DND-41 (cell line): ENCODE results near the gene SPTLC2.

Experiments used
- ATAC-seq: fragments of 200-7000 bp; cut with Tn5 transposase; 3 replicates; pipeline ENCODE4 v1.9.1; 2021; ENCODE audit warnings: low read depth; ENCODE audit not compliant: insufficient read depth
- DNase-seq: peaks from one replicate; pipeline ENCODE4 v3.0.0-alpha.2; 2020
- H2AFZ ChIP-seq: 2 replicates; pipeline ENCODE4 v1.6.0; 2012; ENCODE audit warnings: low read depth, low read length
- H3K27ac ChIP-seq: 2 replicates; pipeline ENCODE4 v1.5.1; 2012; ENCODE audit warnings: low read length, inconsistent platforms
- H3K27me3 ChIP-seq: fragments of 200-600 bp; sonication (generic); 2 replicates; pipeline ENCODE4 v1.6.0; 2012; ENCODE audit warnings: low read length, mild to moderate bottlenecking, inconsistent platforms; ENCODE audit not compliant: insufficient read depth, poor library complexity
- H3K36me3 ChIP-seq: 2 replicates; pipeline ENCODE4 v1.5.1; 2012; ENCODE audit warnings: low read length, inconsistent platforms; ENCODE audit not compliant: insufficient read depth
- H3K4me1 ChIP-seq: 2 replicates; pipeline ENCODE4 v1.5.1; 2012; ENCODE audit warnings: mild to moderate bottlenecking, low read length; ENCODE audit not compliant: insufficient read depth
- H3K4me2 ChIP-seq: 2 replicates; pipeline ENCODE4 v1.6.0; 2012; ENCODE audit warnings: mild to moderate bottlenecking, moderate library complexity, low read length, inconsistent platforms; ENCODE audit not compliant: insufficient read depth
- H3K4me3 ChIP-seq, 2 experiments: fragments of 200-600 bp in 1 of 2; shearing (Covaris generic) in 1 of 2; 2 replicates each; pipeline ENCODE4 v1.5.1; 2012 to 2016; ENCODE audit warnings: inconsistent platforms in 2 of 2, low read length in 2 of 2, mild to moderate bottlenecking in 2 of 2, low read depth in 1 of 2, moderate library complexity in 1 of 2
- H3K79me2 ChIP-seq: 2 replicates; pipeline ENCODE4 v1.6.0; 2012; ENCODE audit warnings: low read length, inconsistent platforms; ENCODE audit not compliant: insufficient read depth
- H3K9ac ChIP-seq: 2 replicates; pipeline ENCODE4 v1.6.0; 2012; ENCODE audit warnings: low read depth, mild to moderate bottlenecking, inconsistent platforms, low read length, moderate library complexity
- H3K9me3 ChIP-seq: 2 replicates; pipeline ENCODE4 v1.5.1; 2012; ENCODE audit warnings: low read length, moderate library complexity, mild to moderate bottlenecking, inconsistent platforms; ENCODE audit not compliant: insufficient read depth, severe bottlenecking
- H4K20me1 ChIP-seq: 2 replicates; pipeline ENCODE4 v1.6.0; 2012; ENCODE audit warnings: low read length; ENCODE audit not compliant: insufficient read depth
- CTCF ChIP-seq: IDR thresholded peaks from 2 replicates; pipeline ENCODE4 v1.5.1; 2012; ENCODE audit warnings: borderline replicate concordance, low read length, moderate library complexity, mild to moderate bottlenecking; ENCODE audit not compliant: poor library complexity, severe bottlenecking; ENCODE audit errors: extremely low read depth
- EZH2 ChIP-seq: IDR thresholded peaks from 3 replicates; pipeline ENCODE4 v1.6.1; 2012; ENCODE audit warnings: borderline replicate concordance, low read depth, mild to moderate bottlenecking, moderate library complexity, low read length, inconsistent platforms; ENCODE audit not compliant: severe bottlenecking

Gene SPTLC2

GRCh38 chr14:77622366-77622961 is 6.0 kb upstream of the SPTLC2 start:
- no peak for ATAC-seq
- no peaks in the 10 kb centered on the region for H3K9me3 ChIP-seq
- no peak overlapping the region for H3K27ac ChIP-seq
- H4K20me1 ChIP-seq = no peaks in the 10 kb centered on the region
- H3K4me2 ChIP-seq = no peak overlapping the region
- no peak overlapping the region for H3K4me3 ChIP-seq
- no peaks in the 10 kb centered on the region for H3K36me3 ChIP-seq
- H3K27me3 ChIP-seq = no peaks in the 10 kb centered on the region
- no peak overlapping the region for H3K9ac ChIP-seq
- no peaks in the 10 kb centered on the region for H3K79me2 ChIP-seq
- H2AFZ ChIP-seq = no peak overlapping the region
- TF ChIP-seq EZH2 (no peak), CTCF (no peak)
- no peaks in the 10 kb centered on the region for H3K4me1 ChIP-seq
- no peak for DNase-seq

GRCh38 chr14:77620222-77620870 is 3.9 kb upstream of the SPTLC2 start:
- no peak for TF ChIP-seq EZH2
- TF ChIP-seq CTCF = no peak
- Histone ChIP-seq H3K27ac (no peak overlapping the region), H4K20me1 (no peaks in the 10 kb centered on the region; the same call in 1 of the 2 replicates), H3K79me2 (peaks cover 7% of the 10 kb centered on the region), H3K4me3 (no peak overlapping the region), H3K4me1 (peaks cover 14% of the 10 kb centered on the region), H3K27me3 (no peaks in the 10 kb centered on the region), H3K4me2 (no peak overlapping the region), H2AFZ (no peak overlapping the region), H3K9me3 (no peaks in the 10 kb centered on the region), H3K9ac (no peak overlapping the region), H3K36me3 (no peaks in the 10 kb centered on the region)
- DNase-seq (no peak), ATAC-seq (no peak)

- Histone ChIP-seq H3K9me3 (no peaks in the 10 kb centered on the region), H3K4me2 (no peak overlapping the region), H4K20me1 (no peaks in the 10 kb centered on the region; the same call in 1 of the 2 replicates), H3K27ac (no peak overlapping the region), H3K79me2 (peaks cover 20% of the 10 kb centered on the region), H2AFZ (peak overlapping the region; percentile 94), H3K4me1 (peaks cover 30% of the 10 kb centered on the region), H3K9ac (no peak overlapping the region), H3K27me3 (no peaks in the 10 kb centered on the region), H3K36me3 (peaks cover 4% of the 10 kb centered on the region; the same call in 1 of the 2 replicates), H3K4me3 (no peak overlapping the region)
- ATAC-seq (no peak), DNase-seq (no peak)
- no peak for TF ChIP-seq EZH2
- TF ChIP-seq CTCF = no peak
Observed at GRCh38 chr14:77618381-77618970, 2.0 kb upstream of the SPTLC2 start.
